Liver (tissue), 9 donors: ENCODE results near the gene EXOC3. TPM values are rescaled to one million over a fixed set of nuclear protein-coding genes. Genes with fewer than 3 reads are reported as not detected.

Source experiments
- DNase-seq: peaks from one replicate; pipeline ENCODE4 v3.0.0-alpha.2; 2017; ENCODE audit warnings: low spot score
- H3K27ac ChIP-seq, 2 donors: one replicate each; pipeline ENCODE4 v1.7.0; 2013; ENCODE audit warnings: inconsistent platforms in 2 of 2, low read length in 2 of 2, control low read depth in 1 of 2, low read depth in 1 of 2, mild to moderate bottlenecking in 1 of 2
- H3K27me3 ChIP-seq, 4 donors: one replicate each; pipeline versions ENCODE4 v1.6.1 to v1.7.0; 2013; ENCODE audit warnings: low read length in 3 of 4, inconsistent platforms in 1 of 4, mild to moderate bottlenecking in 1 of 4, moderate library complexity in 1 of 4; ENCODE audit not compliant: control insufficient read depth in 4 of 4, insufficient read depth in 4 of 4
- H3K36me3 ChIP-seq, 4 donors: one replicate each; pipeline versions ENCODE4 v1.6.1 to v1.7.0; 2013; ENCODE audit warnings: low read length in 3 of 4, mild to moderate bottlenecking in 3 of 4, low read depth in 1 of 4, moderate library complexity in 1 of 4; ENCODE audit not compliant: control insufficient read depth in 4 of 4, insufficient read depth in 3 of 4
- H3K4me1 ChIP-seq, 4 donors: one replicate each; pipeline versions ENCODE4 v1.6.1 to v1.7.0; 2013; ENCODE audit warnings: low read length in 3 of 4, mild to moderate bottlenecking in 3 of 4, moderate library complexity in 1 of 4; ENCODE audit not compliant: control insufficient read depth in 4 of 4, insufficient read depth in 4 of 4
- H3K4me3 ChIP-seq, 3 donors: one replicate each; pipeline versions ENCODE4 v1.6.1 to v1.7.0; 2013; ENCODE audit warnings: low read length in 3 of 3, control low read depth in 1 of 3, low read depth in 1 of 3, mild to moderate bottlenecking in 1 of 3
- H3K9ac ChIP-seq, 2 donors: one replicate each; pipeline ENCODE4 v1.7.0; 2013; ENCODE audit warnings: low read length in 2 of 2, mild to moderate bottlenecking in 2 of 2, moderate library complexity in 2 of 2, control low read depth in 1 of 2, low read depth in 1 of 2
- H3K9me3 ChIP-seq, 4 donors: one replicate each; pipeline versions ENCODE4 v1.6.1 to v1.7.0; 2013; ENCODE audit warnings: low read length in 3 of 4; ENCODE audit not compliant: control insufficient read depth in 4 of 4
- EGR1 ChIP-seq, 2 donors: IDR thresholded peaks; 2 replicates each; pipeline ENCODE4 v1.6.1; 2016 to 2018; ENCODE audit warnings: antibody characterized with exemption in 2 of 2, low read depth in 2 of 2
- FOXA2 ChIP-seq: IDR thresholded peaks from 2 replicates; pipeline ENCODE4 v1.6.1; 2016; ENCODE audit warnings: antibody characterized with exemption
- HNF4A ChIP-seq, 2 donors: conservative IDR thresholded peaks; 2 replicates each; pipeline ENCODE4 v1.6.1; 2016; ENCODE audit warnings: antibody characterized with exemption in 2 of 2, mild to moderate bottlenecking in 2 of 2
- NR2F2 ChIP-seq: IDR thresholded peaks from 2 replicates; pipeline ENCODE4 v1.6.1; 2016; ENCODE audit warnings: antibody characterized with exemption
- RAD21 ChIP-seq, 2 donors: IDR thresholded peaks; 2 replicates each; pipeline ENCODE4 v1.6.1; 2016; ENCODE audit warnings: antibody characterized with exemption in 2 of 2, mild to moderate bottlenecking in 2 of 2
- RXRA ChIP-seq, 2 donors: IDR thresholded peaks; 2 replicates each; pipeline ENCODE4 v1.6.1; 2017 to 2018; ENCODE audit warnings: antibody characterized with exemption in 2 of 2, mild to moderate bottlenecking in 1 of 2
- YY1 ChIP-seq: IDR thresholded peaks from 2 replicates; pipeline ENCODE4 v1.6.1; 2016; ENCODE audit warnings: antibody characterized with exemption, mild to moderate bottlenecking
- WGBS: extraction: QIAGEN DNeasy Blood & Tissue Kit; methylation state at CpG from one replicate; pipeline ENCODE4 v1.1.7; 2013; 5-methylcytosine and 5-hydroxymethylcytosine counted together
- polyA plus RNA-seq, 2 donors: library from polyadenylated mRNA; stranded (reverse) in 1 of 2; unstranded in 1 of 2; fragments of 200-250 nt in 1 of 2; fragments of >200 nt in 1 of 2; fragmentation: Nextera tagmentation in 1 of 2; extraction: Ambion mirVana in 1 of 2; gene quantifications; one replicate each; pipeline versions ENCODE4 v1.2.1 to v1.2.3, GENCODE V29; 2013 to 2015
- total RNA-seq, 2 donors: library from RNA; depleted of rRNA; stranded (reverse); fragments of >200 nt; gene quantifications; one replicate each; pipeline ENCODE4 v1.2.3, GENCODE V29; 2014
- TF ChIP-seq, protein P1 (sequence below): fragments of 150-350 bp; IDR thresholded peaks from 2 replicates; pipeline ENCODE4 v1.5.1; 2017; ENCODE audit warnings: improper control_type of control experiment, low read depth, low read length; ENCODE audit not compliant: missing input control
- TF ChIP-seq, protein P2 (sequence below): IDR thresholded peaks from 2 replicates; pipeline ENCODE4 v1.6.1; 2016; ENCODE audit warnings: antibody characterized with exemption
- TF ChIP-seq, protein P3 (sequence below): IDR thresholded peaks from 2 replicates; pipeline ENCODE4 v1.6.1; 2016; ENCODE audit warnings: antibody characterized with exemption
- donor health status: healthy.
- donor health status: healthy.
- donor health status: healthy.
- donor health status: healthy.
- donor health status: healthy.

EXOC3 gene
- total and polyA plus RNA-seq, 4 donors = 12.4 to 23.9 (median 18.5) TPM

DNA sequence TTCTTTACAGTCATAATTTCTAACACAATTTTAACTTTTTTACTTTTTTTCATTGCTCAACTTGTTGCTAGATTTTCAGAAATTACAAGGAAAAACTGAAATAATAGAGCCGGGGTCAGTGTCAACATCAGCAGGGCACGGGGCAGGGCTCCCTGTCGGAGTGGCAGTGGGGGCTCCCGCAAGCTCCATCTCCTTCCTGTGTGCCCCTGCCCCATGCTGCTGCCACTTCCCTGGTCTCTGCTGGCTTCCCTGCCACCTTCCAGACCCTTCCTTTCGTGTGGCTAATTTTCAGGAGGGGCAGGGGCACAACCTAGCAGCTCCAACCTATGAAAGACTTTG lies 1.0 kb upstream of the EXOC3 start:
- Histone ChIP-seq H3K4me1 (peaks cover 6 to 19% (median 17%) of the 10 kb centered on the region in 4 donors), H3K9me3 (no peaks in the 10 kb centered on the region), H3K36me3 (peaks cover 0 to 5% (median 0%) of the 10 kb centered on the region in 4 donors), H3K27ac (no peak overlapping the region), H3K9ac (no peak overlapping the region), H3K27me3 (no peaks in the 10 kb centered on the region), H3K4me3 (peak overlapping the region; percentile 60 to 88 (median 81))
- no peak for DNase-seq
- WGBS = 93% methylated on average over 5 of the region's 5 CpGs
- TF ChIP-seq NR2F2 (no peak), EGR1 (IDR thresholded peaks at IDR 0.05; ENCODE audit: low read depth in 2 of 2) (no peak), FOXA2 (no peak), RAD21 (IDR thresholded peaks at IDR 0.05) (no peak), HNF4A (conservative IDR thresholded peaks at IDR 0.05) (no peak)
- TF ChIP-seq, protein P1, sequence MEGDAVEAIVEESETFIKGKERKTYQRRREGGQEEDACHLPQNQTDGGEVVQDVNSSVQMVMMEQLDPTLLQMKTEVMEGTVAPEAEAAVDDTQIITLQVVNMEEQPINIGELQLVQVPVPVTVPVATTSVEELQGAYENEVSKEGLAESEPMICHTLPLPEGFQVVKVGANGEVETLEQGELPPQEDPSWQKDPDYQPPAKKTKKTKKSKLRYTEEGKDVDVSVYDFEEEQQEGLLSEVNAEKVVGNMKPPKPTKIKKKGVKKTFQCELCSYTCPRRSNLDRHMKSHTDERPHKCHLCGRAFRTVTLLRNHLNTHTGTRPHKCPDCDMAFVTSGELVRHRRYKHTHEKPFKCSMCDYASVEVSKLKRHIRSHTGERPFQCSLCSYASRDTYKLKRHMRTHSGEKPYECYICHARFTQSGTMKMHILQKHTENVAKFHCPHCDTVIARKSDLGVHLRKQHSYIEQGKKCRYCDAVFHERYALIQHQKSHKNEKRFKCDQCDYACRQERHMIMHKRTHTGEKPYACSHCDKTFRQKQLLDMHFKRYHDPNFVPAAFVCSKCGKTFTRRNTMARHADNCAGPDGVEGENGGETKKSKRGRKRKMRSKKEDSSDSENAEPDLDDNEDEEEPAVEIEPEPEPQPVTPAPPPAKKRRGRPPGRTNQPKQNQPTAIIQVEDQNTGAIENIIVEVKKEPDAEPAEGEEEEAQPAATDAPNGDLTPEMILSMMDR = no peak
- TF ChIP-seq, protein P2, sequence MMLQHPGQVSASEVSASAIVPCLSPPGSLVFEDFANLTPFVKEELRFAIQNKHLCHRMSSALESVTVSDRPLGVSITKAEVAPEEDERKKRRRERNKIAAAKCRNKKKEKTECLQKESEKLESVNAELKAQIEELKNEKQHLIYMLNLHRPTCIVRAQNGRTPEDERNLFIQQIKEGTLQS = no peak

DNA sequence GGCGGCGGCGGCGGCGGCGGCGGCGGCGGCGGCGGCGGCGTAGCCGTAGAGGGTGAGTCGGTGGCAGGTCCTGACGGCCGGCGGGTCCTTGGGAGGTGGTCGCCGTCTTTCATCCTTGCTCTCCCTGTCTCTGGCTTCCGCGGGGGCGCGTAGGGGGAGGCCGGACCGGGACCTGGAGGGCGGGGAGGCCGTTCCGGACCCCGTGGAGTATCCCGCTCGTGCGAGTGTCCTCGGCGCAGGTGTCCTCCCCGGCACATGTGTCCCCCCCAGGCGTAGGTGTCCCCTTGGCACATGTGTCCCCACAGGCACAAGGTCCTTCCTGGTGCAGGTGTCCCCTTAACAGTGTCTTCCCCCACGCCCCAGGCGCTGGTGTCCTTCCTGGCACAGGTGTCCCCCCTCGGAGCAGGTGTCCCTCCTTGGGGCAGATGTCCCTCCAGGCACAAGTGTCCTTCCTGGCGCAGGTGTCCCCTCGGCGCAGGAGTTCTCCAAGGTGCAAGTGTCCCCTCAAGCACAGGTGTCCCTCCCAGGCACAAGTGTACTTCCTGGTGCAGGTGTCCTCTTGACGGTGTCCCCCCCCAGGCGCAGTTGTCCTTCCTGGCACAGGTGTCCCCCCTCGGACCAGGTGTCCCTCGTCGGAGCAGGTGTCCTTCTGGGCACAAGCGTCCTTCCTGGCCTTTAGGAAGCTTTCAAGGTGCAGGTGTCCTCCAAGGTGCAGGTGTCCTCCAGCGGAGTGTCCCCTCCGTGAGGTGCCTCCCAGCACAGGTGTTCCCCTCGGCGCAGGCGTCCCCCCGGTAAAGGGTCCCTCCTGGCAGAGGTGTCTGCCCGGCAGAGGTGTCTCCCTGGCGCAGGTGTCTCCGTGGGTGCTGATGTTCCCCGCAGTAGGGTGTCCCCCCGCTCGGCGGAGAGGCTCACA lies 519 bp downstream of the EXOC3 start:
- Histone ChIP-seq H3K9ac (peak overlapping the region in 1 of 2 donors; percentile 75), H3K27me3 (no peaks in the 10 kb centered on the region), H3K36me3 (peaks cover 0 to 20% (median 9%) of the 10 kb centered on the region in 4 donors), H3K4me3 (peak overlapping the region; percentile 60 to 88 (median 88)), H3K27ac (no peak overlapping the region), H3K4me1 (peaks cover 6 to 19% (median 17%) of the 10 kb centered on the region in 4 donors), H3K9me3 (no peaks in the 10 kb centered on the region)
- 15% methylated on average over 62 of the region's 62 CpGs for WGBS
- TF ChIP-seq, protein P3, sequence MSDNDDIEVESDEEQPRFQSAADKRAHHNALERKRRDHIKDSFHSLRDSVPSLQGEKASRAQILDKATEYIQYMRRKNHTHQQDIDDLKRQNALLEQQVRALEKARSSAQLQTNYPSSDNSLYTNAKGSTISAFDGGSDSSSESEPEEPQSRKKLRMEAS = no peak
- TF ChIP-seq YY1 (no peak), HNF4A (conservative IDR thresholded peaks at IDR 0.05) (no peak)
- DNase-seq = peak; percentile 46

DNA sequence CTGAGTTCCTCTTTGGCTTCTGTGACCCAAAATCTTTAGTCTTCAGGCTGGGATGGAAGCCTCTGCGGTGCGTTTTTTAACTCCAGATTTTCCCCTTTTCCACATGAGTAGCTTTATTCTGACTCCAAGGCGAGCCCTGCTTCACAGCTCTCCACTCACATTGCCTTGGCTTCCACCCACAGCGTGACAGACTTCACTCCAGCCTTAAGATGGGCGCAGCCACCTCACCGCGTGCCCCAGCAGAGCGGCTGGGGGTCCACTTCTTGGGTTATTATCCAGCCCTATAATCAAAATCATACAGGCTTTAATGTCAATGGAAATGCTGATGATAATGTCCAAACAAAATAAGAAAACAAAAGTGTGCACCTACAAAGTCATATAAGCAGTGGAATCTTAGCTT lies 1.2 kb downstream of the EXOC3 start:
- TF ChIP-seq RXRA (IDR thresholded peaks at IDR 0.05) = no peak
- Histone ChIP-seq H3K36me3 (peaks cover 4 to 27% (median 15%) of the 10 kb centered on the region in 4 donors), H3K27me3 (no peaks in the 10 kb centered on the region), H3K9ac (no peak overlapping the region), H3K27ac (no peak overlapping the region), H3K4me1 (peaks cover 6 to 19% (median 17%) of the 10 kb centered on the region in 4 donors), H3K9me3 (no peaks in the 10 kb centered on the region), H3K4me3 (peak overlapping the region in 2 of 3 donors; percentile 88)
- DNase-seq = no peak
- 91% methylated on average over 8 of the region's 8 CpGs for WGBS
